GM18858 (cell line): ENCODE data around the gene ANKZF1.
A peak's percentile ranks its signal among the peaks of the same experiment; 100 is the strongest.
"Not testable (repeated sequence)": the region's sequence is repeated elsewhere in the genome, so short reads cannot be mapped to it uniquely, and the experiment has no call there.

ENCODE experiments used
- ATAC-seq: cut with Tn5 transposase; IDR thresholded peaks from one replicate; pipeline ENCODE4 v1.9.1; 2021; ENCODE audit not compliant: unreplicated experiment

Gene ANKZF1, protein sequence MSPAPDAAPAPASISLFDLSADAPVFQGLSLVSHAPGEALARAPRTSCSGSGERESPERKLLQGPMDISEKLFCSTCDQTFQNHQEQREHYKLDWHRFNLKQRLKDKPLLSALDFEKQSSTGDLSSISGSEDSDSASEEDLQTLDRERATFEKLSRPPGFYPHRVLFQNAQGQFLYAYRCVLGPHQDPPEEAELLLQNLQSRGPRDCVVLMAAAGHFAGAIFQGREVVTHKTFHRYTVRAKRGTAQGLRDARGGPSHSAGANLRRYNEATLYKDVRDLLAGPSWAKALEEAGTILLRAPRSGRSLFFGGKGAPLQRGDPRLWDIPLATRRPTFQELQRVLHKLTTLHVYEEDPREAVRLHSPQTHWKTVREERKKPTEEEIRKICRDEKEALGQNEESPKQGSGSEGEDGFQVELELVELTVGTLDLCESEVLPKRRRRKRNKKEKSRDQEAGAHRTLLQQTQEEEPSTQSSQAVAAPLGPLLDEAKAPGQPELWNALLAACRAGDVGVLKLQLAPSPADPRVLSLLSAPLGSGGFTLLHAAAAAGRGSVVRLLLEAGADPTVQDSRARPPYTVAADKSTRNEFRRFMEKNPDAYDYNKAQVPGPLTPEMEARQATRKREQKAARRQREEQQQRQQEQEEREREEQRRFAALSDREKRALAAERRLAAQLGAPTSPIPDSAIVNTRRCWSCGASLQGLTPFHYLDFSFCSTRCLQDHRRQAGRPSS

DNA sequence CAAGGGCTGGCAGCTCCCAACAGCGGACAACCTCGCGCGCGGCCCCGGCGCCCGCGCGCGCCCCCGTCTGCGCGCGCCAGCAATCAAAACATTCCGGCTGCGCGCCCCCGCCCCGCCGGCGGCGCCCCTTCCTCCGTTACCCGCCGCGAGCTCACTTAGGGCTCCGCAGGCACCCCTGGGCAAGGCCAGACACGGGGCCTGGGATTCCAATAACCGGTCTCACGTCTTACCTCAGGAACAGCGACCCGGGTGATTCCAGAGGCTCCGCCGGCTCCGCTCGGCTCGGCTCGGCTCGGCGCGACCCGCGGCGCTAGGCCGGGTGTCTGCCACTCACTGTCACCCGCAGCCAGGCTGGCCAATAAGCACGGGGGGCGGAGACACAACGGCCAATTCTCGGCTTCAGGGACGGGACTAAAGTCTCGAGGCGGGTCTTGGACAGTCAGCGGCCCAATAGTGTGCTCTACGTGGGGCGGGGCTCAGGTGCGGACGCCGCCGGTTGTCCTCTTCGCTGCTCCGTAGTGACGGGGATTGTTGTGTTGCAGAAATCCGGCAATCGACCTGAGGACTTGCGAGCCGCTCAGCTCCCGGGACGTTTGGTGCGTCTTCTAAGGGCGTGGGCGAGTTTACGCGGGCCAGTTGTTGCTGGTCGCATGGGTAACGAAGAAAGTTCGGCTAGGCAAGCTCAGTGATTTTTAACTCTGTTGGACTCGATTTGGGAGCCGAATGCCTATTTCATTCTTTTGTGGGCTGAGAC is at the start of gene ANKZF1, which contains the start of gene ATG9A:
ANKZF1 (plus strand) TSS at position 502 of the 754 bp plus-strand sequence. CDS start 452 bp downstream, outside the sequence.
ATG9A (minus strand) TSS at position 332 of the 754 bp plus-strand sequence. CDS start 1,612 bp downstream, outside the sequence.
- peak; percentile 83 for ATAC-seq

DNA sequence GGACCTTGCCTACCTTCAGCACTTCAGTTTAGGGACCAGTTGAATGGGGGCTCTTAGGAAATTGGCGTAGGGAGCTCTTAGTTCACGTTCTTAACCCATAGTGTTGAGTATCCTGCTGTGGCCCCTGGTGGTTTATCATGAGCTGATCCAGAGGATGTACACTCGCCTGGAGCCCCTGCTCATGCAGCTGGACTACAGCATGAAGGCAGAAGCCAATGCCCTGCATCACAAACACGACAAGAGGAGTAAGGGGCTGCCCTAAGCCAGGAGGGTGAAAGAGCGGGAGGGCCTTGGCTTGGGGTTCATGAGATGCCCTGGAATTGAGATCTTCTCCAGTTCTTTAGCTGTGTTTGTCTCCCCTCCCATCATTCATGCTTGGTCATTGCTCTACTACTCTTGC is 48.6 kb upstream of the ANKZF1 start:
- no peak for ATAC-seq

DNA sequence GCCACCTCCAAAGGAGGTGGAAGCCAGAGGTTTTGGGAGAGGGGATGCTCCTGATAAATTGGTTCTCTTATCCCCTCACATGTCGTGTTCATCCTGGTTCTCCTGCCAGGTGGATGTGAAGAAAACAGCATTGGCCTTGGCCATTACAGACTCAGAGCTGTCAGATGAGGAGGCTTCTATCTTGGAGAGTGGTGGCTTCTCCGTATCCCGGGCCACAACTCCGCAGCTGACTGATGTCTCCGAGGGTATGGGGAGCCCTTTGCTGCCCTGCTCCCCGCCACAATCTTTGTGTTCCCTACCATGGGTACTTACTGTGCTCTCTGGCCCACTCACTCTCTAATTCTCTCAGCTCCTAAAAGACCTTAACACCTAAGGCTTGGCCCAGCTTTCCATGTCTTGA is 48.1 kb upstream of the ANKZF1 start:
- no peak for ATAC-seq

DNA sequence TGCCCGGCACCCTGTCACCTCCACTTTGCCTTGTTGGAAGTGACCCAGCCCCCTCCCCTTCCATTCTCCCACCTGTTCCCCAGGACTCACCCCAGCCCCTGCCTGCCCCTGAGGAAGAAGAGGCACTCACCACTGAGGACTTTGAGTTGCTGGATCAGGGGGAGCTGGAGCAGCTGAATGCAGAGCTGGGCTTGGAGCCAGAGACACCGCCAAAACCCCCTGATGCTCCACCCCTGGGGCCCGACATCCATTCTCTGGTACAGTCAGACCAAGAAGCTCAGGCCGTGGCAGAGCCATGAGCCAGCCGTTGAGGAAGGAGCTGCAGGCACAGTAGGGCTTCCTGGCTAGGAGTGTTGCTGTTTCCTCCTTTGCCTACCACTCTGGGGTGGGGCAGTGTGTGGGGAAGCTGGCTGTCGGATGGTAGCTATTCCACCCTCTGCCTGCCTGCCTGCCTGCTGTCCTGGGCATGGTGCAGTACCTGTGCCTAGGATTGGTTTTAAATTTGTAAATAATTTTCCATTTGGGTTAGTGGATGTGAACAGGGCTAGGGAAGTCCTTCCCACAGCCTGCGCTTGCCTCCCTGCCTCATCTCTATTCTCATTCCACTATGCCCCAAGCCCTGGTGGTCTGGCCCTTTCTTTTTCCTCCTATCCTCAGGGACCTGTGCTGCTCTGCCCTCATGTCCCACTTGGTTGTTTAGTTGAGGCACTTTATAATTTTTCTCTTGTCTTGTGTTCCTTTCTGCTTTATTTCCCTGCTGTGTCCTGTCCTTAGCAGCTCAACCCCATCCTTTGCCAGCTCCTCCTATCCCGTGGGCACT is 47.1 kb upstream of the ANKZF1 start:
- no peak for ATAC-seq

DNA sequence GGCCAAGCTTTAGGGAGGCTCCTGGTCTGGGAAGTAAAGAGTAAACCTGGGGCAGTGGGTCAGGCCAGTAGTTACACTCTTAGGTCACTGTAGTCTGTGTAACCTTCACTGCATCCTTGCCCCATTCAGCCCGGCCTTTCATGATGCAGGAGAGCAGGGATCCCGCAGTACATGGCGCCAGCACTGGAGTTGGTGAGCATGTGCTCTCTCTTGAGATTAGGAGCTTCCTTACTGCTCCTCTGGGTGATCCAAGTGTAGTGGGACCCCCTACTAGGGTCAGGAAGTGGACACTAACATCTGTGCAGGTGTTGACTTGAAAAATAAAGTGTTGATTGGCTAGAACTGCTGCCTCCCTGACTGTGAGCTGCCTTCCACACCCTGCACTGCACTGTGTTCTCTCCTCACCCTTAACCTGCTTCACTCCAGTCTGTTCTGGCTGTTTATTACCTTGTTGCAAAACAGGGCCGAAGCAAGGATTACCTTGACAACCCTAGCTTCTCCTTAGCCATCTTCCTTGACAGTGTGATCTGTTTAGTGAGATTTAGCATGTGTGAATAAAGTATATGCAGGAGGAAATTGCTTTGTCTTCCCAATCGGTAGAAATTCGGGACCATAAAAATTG is 46.3 kb upstream of the ANKZF1 start:
- ATAC-seq = no peak

DNA sequence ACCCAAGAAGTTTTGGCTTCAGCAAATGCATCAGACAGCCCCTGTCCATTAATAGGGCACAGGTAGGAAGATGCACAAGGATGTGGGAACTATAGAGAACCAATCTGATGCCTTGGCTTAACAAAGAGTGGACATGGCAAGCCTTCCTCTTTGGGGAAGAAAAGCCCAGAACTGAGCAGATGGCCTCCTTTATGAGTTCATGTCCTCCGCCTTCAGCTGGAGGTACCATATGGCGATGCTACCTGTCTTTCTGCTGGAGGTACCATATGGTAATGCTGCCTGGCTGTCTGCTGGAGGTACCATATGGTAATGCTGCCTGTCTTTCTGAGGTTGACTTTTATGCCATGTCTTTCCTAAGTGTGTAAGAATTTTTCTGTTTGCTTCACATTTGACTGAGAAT is 45.5 kb upstream of the ANKZF1 start:
- no peak for ATAC-seq

DNA sequence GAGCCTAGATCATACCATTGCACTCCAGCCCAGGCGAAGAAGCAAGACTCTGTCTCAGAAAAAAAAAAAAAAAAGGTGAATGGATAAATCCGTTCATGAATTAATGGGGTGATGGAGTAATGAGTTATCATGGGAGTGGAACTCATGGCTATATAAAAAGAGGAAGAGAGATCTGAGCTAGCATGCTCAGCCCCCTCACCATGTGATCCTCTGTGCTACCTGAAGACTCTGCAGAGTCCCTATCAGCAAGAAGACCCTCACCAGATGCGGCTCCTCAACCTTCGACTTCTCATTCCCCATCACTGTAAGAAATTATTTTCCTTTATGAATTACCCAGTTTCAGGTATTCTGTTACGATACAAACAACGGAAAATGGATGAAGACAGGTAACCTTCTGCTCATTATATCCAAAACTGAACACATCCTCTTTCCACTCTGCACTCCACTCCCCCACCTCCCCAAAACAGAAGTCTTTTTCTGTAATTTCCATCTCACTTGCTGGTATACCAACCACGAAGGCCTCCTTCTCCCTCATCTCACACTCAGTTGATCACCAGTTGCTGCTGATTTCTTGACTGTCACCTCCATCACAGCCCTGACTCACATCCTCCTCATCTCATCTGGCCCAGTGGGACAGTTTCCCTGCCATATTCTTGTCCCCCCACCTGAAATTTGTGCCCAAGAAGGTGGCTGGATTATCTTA is 42.7 kb upstream of the ANKZF1 start:
- ATAC-seq = no peak

DNA sequence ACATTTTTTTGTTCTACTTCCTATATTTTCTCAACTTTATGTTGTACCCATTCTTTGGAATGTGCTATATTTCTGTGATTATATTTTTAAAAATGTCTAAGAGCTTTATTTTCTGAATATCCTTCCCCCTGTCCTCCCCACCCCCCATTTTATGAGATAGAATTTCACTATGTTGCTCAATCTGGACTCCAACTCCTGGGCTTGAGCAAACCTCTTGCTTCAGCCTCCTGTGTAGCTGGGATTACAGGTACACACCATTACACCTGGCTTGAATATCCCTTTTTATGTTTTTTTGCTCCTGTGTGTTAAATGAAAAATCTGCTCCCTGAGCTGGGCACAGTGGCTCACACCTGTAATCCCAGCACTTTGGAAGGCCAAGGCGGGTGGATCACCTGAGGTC is 32.2 kb upstream of the ANKZF1 start:
- ATAC-seq = no peak

DNA sequence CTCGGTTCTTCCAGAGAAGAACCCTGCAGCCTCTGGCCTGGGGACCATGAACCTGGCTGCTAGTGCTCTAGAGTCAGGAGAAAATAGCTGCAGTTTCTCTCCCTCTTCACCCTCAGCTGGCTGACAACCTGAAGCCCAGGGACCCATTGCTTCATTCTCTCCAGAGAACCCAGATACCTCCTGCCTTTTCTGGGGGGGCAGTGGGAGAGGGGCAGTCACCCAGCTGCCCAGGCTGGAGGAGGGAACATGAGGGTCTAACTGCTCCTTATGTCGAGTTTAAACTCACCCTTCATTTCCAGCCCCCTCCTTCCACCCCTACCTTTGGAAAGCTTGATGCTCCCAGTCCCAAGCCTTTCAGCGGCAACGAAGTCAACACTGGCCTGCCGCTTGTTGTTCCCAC is 30.6 kb upstream of the ANKZF1 start:
- no peak for ATAC-seq

DNA sequence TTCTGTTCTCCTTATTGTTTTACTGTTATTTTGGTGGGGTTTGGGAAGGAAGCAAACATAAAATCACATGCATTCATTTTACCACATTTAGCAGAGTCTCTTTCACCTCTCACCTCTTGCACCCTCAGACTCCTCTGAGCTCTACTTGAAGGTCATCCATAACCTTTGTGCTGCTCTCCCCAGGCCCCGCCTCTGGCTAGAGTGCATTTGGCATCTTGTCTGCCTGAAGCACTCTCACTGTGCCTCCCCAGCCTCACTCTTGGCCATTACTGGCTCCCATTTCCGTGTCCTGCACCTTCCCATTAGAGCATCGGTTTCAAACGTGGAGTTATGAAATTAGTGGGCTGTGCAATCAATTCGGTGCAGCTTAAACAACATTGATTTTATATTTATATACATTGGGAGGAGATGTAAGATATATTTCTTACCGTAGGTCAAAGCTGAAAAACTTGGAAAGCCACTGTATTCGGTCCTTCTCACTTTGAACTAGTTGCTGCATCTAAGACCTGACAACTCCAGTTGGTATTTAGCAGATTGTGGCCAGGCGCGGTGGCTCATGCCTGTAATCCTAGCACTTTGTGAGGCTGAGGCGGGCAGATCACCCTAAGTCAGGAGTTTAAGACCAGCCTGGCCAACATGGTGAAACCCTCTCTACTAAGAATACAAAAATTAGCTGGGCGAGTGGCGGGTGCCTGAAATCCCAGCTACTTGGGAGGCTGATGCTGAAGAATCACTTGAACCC is 30.0 kb upstream of the ANKZF1 start:
- ATAC-seq = no peak

DNA sequence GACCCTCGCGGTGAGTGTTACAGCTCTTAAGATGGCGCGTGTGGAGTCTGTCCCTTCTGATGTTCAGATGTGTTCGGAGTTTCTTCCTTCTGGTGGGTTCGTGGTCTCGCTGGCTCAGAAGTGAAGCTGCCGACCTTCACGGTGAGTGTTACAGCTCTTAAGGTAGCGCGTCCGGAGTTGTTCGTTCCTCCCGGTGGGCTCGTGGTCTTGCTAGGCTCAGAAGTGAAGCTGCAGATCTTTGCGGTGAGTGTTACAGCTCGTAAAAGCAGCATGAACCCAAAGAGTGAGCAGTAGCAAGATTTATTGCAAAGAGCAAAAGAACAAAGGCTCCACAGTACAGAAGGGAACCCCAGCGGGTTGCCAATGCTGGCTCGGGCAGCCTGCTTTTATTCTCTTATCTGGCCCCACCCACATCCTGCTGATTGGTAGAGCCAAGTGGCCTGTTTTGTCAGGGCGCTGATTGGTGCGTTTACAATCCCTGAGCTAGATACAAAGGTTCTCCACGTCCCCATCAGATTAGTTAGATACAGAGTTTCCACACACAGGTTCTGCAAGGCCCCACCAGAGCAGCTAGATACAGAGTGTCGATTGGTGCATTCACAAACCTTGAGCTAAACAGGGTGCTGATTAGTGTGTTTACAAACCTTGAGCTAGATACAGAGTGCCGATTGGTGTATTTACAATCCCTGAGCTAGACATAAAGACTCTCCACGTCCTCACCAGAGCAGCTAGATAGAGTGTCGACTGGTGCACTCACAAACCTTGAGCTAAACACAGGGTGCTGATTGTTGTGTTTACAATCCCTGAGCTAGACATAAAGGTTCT is 28.9 kb upstream of the ANKZF1 start:
- not testable (repeated sequence) for ATAC-seq

DNA sequence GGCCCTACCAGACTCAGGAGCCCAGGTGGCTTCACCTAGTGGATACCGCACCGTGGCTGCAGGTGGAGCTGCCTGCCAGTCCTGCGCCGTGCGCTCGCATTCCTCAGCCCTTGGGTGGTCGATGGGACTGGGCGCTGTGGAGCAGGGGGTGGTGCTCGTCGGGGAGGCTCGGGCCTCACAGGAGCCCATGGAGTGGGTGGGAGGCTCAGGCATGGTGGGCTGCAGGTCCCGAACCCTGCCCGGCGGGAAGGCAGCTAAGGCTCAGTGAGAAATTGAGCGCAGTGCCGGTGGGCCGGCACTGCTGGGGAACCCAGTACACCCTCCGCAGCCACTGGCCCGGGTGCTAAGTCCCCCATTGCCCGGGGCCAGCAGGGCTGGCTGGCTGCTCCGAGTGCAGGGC is 28.3 kb upstream of the ANKZF1 start:
- ATAC-seq = not testable (repeated sequence)

DNA sequence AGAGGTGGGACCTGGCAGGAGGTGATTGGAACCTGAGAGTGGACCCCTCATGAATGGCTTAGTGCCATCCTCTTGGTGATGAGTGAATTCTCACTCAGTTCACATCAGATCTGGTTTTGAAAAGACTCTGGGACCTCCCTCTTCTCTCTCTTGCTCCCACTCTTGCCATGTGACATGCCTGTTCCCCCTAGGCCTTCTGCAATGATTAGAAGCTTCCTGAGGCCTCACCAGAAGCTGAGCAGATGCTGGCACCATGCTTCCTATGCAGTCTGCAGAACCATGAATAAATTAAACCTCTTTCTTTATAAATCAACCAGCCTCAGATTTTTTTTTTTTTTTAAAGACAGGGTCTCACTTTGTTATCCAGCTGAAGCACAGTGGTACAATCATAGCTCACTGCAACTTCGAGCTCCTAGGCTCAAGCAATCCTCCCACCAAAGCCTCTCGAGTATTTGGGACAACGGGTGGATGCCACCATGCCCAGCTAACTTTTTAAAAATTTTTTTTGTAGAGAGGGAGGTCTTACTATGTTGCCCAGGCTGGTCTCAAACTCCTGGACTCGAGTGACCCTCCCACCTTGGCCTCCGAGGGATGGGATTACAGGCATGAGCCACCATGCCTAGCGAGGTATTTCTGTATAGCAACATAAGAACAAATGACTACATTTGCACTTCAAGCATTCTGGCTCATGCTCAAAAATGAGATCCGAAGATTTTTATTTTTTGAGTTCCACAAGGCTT is 25.0 kb upstream of the ANKZF1 start:
- ATAC-seq = no peak

DNA sequence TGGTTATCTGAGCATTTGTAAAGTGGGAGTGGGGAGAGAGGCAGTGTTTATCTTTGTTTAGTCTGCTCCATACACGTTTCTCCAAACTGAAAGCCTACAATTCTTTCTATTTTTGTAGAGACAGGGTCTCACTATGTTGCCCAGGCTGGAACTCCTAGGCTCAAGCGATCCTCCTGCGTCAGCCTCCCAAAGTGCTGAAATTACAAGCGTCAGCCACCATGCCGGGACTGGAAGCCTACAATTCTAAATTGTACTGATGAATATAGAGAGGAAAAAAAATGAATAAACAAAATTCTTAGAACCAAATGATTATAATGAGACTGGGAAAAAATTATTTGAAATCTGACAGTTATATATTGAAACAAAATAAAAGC is 24.5 kb upstream of the ANKZF1 start:
- ATAC-seq = no peak

DNA sequence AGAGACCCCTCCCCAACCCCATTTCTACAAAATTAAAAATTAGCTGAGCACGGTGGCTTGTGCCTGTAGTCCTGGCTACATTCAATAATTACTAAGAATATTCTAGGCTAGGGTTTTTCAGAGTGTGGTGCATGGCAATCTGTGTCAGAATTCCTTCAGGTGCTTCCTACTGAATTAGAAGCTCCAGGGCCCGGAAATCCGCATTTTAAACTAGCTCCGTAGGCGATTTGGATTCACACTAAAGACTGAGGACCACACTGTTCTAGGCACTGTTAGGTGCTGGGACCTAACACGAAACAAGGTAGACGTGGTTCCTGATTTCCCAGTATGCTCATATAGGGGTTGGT is 23.7 kb upstream of the ANKZF1 start:
- ATAC-seq = no peak

DNA sequence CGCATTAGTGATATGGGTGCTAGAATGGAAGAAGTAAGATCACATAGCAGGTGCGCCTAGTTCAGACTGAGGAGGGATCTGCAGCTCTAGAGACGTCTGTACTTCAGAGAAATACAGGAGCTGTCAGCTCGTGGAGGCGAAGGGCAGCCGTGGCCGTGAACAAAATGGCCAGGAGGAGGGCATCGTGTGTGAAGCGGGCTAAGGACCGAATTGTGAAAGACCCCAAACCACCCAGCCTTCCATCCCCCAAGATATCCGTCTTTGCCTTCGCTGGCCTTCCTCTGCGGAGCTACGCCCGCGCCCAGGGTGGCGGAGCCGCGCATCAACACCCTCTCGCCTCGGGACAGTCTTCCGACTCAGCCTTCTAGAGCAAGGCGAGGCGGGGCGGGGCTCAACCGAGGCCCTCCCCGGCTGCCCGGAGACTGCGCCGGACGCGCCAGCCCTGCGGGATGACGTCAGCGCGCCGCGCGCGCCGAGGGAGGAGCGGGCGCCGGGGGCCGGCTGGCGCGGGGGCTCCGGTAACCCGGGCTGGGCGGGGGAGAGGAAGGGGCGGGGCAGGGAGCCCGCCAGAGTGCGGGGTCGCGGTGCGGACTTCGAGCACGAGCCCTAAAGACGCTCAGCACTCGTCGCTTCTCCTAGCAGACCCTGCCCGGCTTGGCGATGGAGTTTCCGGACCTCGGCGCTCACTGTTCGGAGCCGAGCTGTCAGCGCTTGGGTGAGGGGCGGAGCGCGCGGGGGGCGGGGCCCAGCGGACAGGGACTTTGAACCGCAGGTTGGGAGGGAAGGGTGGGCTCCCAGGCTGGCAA is 23.1 kb upstream of the ANKZF1 start, which contains the start of gene ZFAND2B:
ZFAND2B (plus strand) TSS at position 455 of the 806 bp plus-strand sequence; CDS start at position 661, 206 bp downstream.
- ATAC-seq = peak; percentile 92
